Trophoblast cell (in vitro differentiated cells and primary cell): ENCODE data around the gene TNIK.

Source experiments
- DNase-seq, 2 donors: peaks; one replicate each; pipeline ENCODE4 v3.0.0-alpha.2; 2016
- H2AFZ ChIP-seq: 2 replicates; pipeline ENCODE4 v1.6.1; 2013; ENCODE audit warnings: low read length, moderate library complexity, mild to moderate bottlenecking; ENCODE audit not compliant: insufficient read depth, poor library complexity
- H2AK5ac ChIP-seq: 2 replicates; pipeline ENCODE4 v1.6.1; 2013; ENCODE audit warnings: mild to moderate bottlenecking, low read length
- H2BK120ac ChIP-seq: 2 replicates; pipeline ENCODE4 v1.6.1; 2013; ENCODE audit warnings: low read length, mild to moderate bottlenecking, moderate library complexity; ENCODE audit not compliant: insufficient read depth, poor library complexity
- H2BK12ac ChIP-seq: 2 replicates; pipeline ENCODE4 v1.6.1; 2013; ENCODE audit warnings: mild to moderate bottlenecking, low read length, moderate library complexity
- H2BK5ac ChIP-seq: 2 replicates; pipeline ENCODE4 v1.6.1; 2013; ENCODE audit warnings: low read length, low read depth, moderate library complexity, mild to moderate bottlenecking; ENCODE audit not compliant: poor library complexity
- H3K14ac ChIP-seq: 2 replicates; pipeline ENCODE4 v1.6.1; 2013; ENCODE audit warnings: mild to moderate bottlenecking, low read length
- H3K18ac ChIP-seq: 2 replicates; pipeline ENCODE4 v1.6.1; 2013; ENCODE audit warnings: mild to moderate bottlenecking, low read length
- H3K23ac ChIP-seq: 2 replicates; pipeline ENCODE4 v1.6.1; 2013; ENCODE audit warnings: low read length
- H3K27ac ChIP-seq: 2 replicates; pipeline ENCODE4 v1.5.1; 2013; ENCODE audit warnings: low read depth, mild to moderate bottlenecking, inconsistent platforms, low read length, moderate library complexity
- H3K27me3 ChIP-seq: 2 replicates; pipeline ENCODE4 v1.6.1; 2013; ENCODE audit warnings: inconsistent platforms, mild to moderate bottlenecking, low read length, moderate library complexity; ENCODE audit not compliant: insufficient read depth
- H3K36me3 ChIP-seq, 2 experiments: 1 replicate in 1 of 2; 2 replicates in 1 of 2; pipeline ENCODE4 v1.6.1; 2013; ENCODE audit warnings: low read length in 2 of 2, mild to moderate bottlenecking in 2 of 2, moderate library complexity in 1 of 2; ENCODE audit not compliant: insufficient read depth in 2 of 2, control insufficient read depth in 1 of 2
- H3K4ac ChIP-seq: 2 replicates; pipeline ENCODE4 v1.6.1; 2013; ENCODE audit warnings: low read depth, mild to moderate bottlenecking, low read length, moderate library complexity
- H3K4me1 ChIP-seq, 2 experiments: 1 replicate in 1 of 2; 2 replicates in 1 of 2; pipeline ENCODE4 v1.6.1; 2013; ENCODE audit warnings: low read length in 2 of 2, mild to moderate bottlenecking in 2 of 2, moderate library complexity in 1 of 2; ENCODE audit not compliant: insufficient read depth in 2 of 2, control insufficient read depth in 1 of 2
- H3K4me2 ChIP-seq: 2 replicates; pipeline ENCODE4 v1.6.1; 2013; ENCODE audit warnings: inconsistent platforms, mild to moderate bottlenecking, low read length, moderate library complexity
- H3K4me3 ChIP-seq: 2 replicates; pipeline ENCODE4 v1.5.1; 2013; ENCODE audit warnings: mild to moderate bottlenecking, low read depth, low read length, inconsistent platforms
- H3K79me1 ChIP-seq: one replicate; pipeline ENCODE4 v1.6.1; 2013; ENCODE audit warnings: low read length
- H3K79me2 ChIP-seq: 2 replicates; pipeline ENCODE4 v1.6.1; 2013; ENCODE audit warnings: low read length, mild to moderate bottlenecking; ENCODE audit not compliant: control insufficient read depth, insufficient read depth, poor library complexity
- H3K9ac ChIP-seq: 2 replicates; pipeline ENCODE4 v1.6.1; 2013; ENCODE audit warnings: mild to moderate bottlenecking, low read length
- H3K9me3 ChIP-seq: 2 replicates; pipeline ENCODE4 v1.6.1; 2013; ENCODE audit warnings: low read depth, mild to moderate bottlenecking, control low read depth, inconsistent platforms, low read length; ENCODE audit not compliant: insufficient read depth
- H4K12ac ChIP-seq: 2 replicates; pipeline ENCODE4 v1.6.1; 2013; ENCODE audit warnings: low read depth, mild to moderate bottlenecking, low read length, moderate library complexity
- H4K8ac ChIP-seq: 2 replicates; pipeline ENCODE4 v1.6.1; 2013; ENCODE audit warnings: low read depth, mild to moderate bottlenecking, low read length, moderate library complexity
- H4K91ac ChIP-seq: one replicate; pipeline ENCODE4 v1.6.1; 2013; ENCODE audit warnings: low read depth, mild to moderate bottlenecking, low read length, moderate library complexity
- WGBS: extraction: QIAGEN DNeasy Blood & Tissue Kit; methylation state at CpG from one replicate; pipeline ENCODE4 v1.1.7; 2013; ENCODE audit warnings: missing lambda C conversion rate; ENCODE audit not compliant: insufficient read length, insufficient coverage; ENCODE audit errors: extremely low coverage; 5-methylcytosine and 5-hydroxymethylcytosine counted together

TNIK gene

GRCh38 chr3:171200052-171200749, 260.0 kb downstream of the TNIK start:
- Histone ChIP-seq H2AFZ (no peak overlapping the region), H3K36me3 (no peaks in the 10 kb centered on the region), H3K9ac (no peak overlapping the region), H3K79me1 (no peaks in the 10 kb centered on the region), H3K18ac (no peak overlapping the region), H3K4me2 (no peak overlapping the region), H3K27me3 (no peaks in the 10 kb centered on the region), H2AK5ac (no peak overlapping the region), H4K91ac (no peak overlapping the region), H3K4me3 (no peak overlapping the region), H3K9me3 (no peaks in the 10 kb centered on the region), H3K4ac (no peak overlapping the region), H2BK120ac (no peak overlapping the region), H4K12ac (no peak overlapping the region), H3K4me1 (no peaks in the 10 kb centered on the region), H3K14ac (no peak overlapping the region), H2BK5ac (no peak overlapping the region), H3K23ac (no peak overlapping the region), H3K27ac (no peak overlapping the region), H3K79me2 (no peaks in the 10 kb centered on the region), H4K8ac (no peak overlapping the region), H2BK12ac (no peak overlapping the region)
- no peak for DNase-seq
- WGBS: no CpG with 5 or more reads among the region's 3 CpGs

- no CpG with 5 or more reads among the region's 3 CpGs for WGBS
- Histone ChIP-seq H3K4me2 (no peak overlapping the region), H3K4me1 (no peaks in the 10 kb centered on the region), H2BK12ac (no peak overlapping the region), H2BK5ac (no peak overlapping the region), H3K27me3 (no peaks in the 10 kb centered on the region), H3K36me3 (no peaks in the 10 kb centered on the region), H3K23ac (no peak overlapping the region), H2BK120ac (no peak overlapping the region), H3K9me3 (no peaks in the 10 kb centered on the region), H4K12ac (no peak overlapping the region), H3K4me3 (no peak overlapping the region), H3K79me2 (no peaks in the 10 kb centered on the region), H2AK5ac (no peak overlapping the region), H2AFZ (no peak overlapping the region), H3K79me1 (no peaks in the 10 kb centered on the region), H3K27ac (no peak overlapping the region), H3K14ac (no peak overlapping the region), H3K9ac (no peak overlapping the region), H4K91ac (no peak overlapping the region), H3K4ac (no peak overlapping the region), H3K18ac (no peak overlapping the region), H4K8ac (no peak overlapping the region)
- DNase-seq: no peak
Observed at GRCh38 chr3:171199473-171199829, 260.8 kb downstream of the TNIK start.

GRCh38 chr3:171198781-171199472, 261.3 kb downstream of the TNIK start:
- H3K36me3 ChIP-seq: no peaks in the 10 kb centered on the region
- H3K79me2 ChIP-seq: no peaks in the 10 kb centered on the region
- H4K8ac ChIP-seq: no peak overlapping the region
- no peaks in the 10 kb centered on the region for H3K4me1 ChIP-seq
- no peak overlapping the region for H3K4me3 ChIP-seq
- H4K12ac ChIP-seq: no peak overlapping the region
- no CpG with 5 or more reads among the region's 3 CpGs for WGBS
- no peak overlapping the region for H4K91ac ChIP-seq
- H3K27me3 ChIP-seq: no peaks in the 10 kb centered on the region
- no peak overlapping the region for H2AFZ ChIP-seq
- no peak overlapping the region for H3K4ac ChIP-seq
- no peak overlapping the region for H3K14ac ChIP-seq
- DNase-seq: no peak
- H3K4me2 ChIP-seq: no peak overlapping the region
- no peak overlapping the region for H3K27ac ChIP-seq
- H3K9me3 ChIP-seq: no peaks in the 10 kb centered on the region
- H2BK5ac ChIP-seq: no peak overlapping the region
- no peak overlapping the region for H2AK5ac ChIP-seq
- no peak overlapping the region for H2BK120ac ChIP-seq
- H3K9ac ChIP-seq: no peak overlapping the region
- H2BK12ac ChIP-seq: no peak overlapping the region
- no peak overlapping the region for H3K18ac ChIP-seq
- H3K23ac ChIP-seq: no peak overlapping the region
- no peaks in the 10 kb centered on the region for H3K79me1 ChIP-seq

GRCh38 chr3:171195686-171196085, 264.5 kb downstream of the TNIK start:
- Histone ChIP-seq H3K9me3 (no peaks in the 10 kb centered on the region), H2AK5ac (no peak overlapping the region), H4K12ac (no peak overlapping the region), H3K27me3 (no peaks in the 10 kb centered on the region), H2BK120ac (no peak overlapping the region), H3K79me2 (no peaks in the 10 kb centered on the region), H3K14ac (no peak overlapping the region), H3K4me1 (no peaks in the 10 kb centered on the region), H3K18ac (no peak overlapping the region), H2BK12ac (no peak overlapping the region), H3K27ac (no peak overlapping the region), H3K9ac (no peak overlapping the region), H4K91ac (no peak overlapping the region), H4K8ac (no peak overlapping the region), H3K4me2 (no peak overlapping the region), H3K36me3 (no peaks in the 10 kb centered on the region), H3K4me3 (no peak overlapping the region), H3K79me1 (no peaks in the 10 kb centered on the region), H2BK5ac (no peak overlapping the region), H2AFZ (no peak overlapping the region), H3K23ac (no peak overlapping the region), H3K4ac (no peak overlapping the region)
- no CpG with 5 or more reads among the region's 1 CpG for WGBS
- no peak for DNase-seq
